ENCODE results near the gene PPARD.

DNA sequence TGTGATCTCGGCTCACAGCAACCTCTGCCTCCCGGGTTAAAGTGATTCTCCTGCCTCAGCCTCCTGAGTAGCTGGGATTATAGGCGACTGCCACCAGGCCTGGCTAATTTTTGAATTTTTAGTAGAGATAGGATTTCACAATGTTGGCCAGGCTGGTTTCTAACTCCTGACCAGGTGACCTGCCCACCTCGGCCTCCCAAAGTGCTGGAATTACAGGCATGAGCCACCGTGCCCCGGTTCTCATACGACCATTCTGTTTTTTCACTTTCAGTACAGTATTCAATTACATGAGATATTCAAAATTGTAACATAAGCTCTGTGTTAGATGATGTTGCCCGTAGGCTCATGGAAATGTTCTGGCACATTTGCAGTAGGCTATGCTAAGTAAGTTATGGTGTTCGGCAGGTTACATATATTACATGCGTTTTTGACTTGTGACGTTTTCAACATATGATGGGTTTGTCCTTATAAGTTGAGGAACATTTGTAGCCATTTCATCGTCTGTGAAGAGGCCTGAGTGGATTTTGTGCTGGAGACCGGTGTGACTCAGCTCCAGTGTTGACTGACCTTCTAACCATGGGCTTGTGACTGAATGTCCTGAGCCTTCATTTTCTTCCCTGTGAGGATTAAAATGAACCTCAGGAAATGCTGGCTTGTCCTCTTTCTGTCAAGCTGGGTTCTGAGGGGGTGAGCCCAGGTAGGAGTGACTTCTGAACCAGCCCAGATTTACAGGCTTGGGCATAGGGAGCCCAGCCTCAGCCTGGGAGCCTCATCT is 12.2 kb downstream of the PPARD start:
- TF ChIP-seq, protein P1, sequence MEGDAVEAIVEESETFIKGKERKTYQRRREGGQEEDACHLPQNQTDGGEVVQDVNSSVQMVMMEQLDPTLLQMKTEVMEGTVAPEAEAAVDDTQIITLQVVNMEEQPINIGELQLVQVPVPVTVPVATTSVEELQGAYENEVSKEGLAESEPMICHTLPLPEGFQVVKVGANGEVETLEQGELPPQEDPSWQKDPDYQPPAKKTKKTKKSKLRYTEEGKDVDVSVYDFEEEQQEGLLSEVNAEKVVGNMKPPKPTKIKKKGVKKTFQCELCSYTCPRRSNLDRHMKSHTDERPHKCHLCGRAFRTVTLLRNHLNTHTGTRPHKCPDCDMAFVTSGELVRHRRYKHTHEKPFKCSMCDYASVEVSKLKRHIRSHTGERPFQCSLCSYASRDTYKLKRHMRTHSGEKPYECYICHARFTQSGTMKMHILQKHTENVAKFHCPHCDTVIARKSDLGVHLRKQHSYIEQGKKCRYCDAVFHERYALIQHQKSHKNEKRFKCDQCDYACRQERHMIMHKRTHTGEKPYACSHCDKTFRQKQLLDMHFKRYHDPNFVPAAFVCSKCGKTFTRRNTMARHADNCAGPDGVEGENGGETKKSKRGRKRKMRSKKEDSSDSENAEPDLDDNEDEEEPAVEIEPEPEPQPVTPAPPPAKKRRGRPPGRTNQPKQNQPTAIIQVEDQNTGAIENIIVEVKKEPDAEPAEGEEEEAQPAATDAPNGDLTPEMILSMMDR (IDR thresholded peaks at IDR 0.05 in 8 of 11, conservative IDR thresholded peaks at IDR 0.05 in 3 of 11) = no peak
- TF ChIP-seq POLR2AphosphoS5 (IDR thresholded peaks at IDR 0.05) = no peak
- TF ChIP-seq POLR2A (IDR thresholded peaks at IDR 0.05) = no peak

Measured in spleen (tissue), 7 donors.